Measurements from ENCODE around the gene NCMAP. TPM values are rescaled to one million over a fixed set of nuclear protein-coding genes. Genes with fewer than 3 reads are reported as not detected.

Gene NCMAP
- total RNA-seq, 1 experiment from 2014 or later = 0.33 TPM

GRCh38 chr1:24526045-24526444, 29.8 kb upstream of the NCMAP start:
- no peak for TF ChIP-seq TCF7L2 (IDR thresholded peaks at IDR 0.05; ENCODE audit: low read depth, low read length)
- no peak for TF ChIP-seq SIN3A (IDR thresholded peaks at IDR 0.05; ENCODE audit: borderline replicate concordance, insufficient read depth, low read depth, low read length)
- TF ChIP-seq, protein P1, sequence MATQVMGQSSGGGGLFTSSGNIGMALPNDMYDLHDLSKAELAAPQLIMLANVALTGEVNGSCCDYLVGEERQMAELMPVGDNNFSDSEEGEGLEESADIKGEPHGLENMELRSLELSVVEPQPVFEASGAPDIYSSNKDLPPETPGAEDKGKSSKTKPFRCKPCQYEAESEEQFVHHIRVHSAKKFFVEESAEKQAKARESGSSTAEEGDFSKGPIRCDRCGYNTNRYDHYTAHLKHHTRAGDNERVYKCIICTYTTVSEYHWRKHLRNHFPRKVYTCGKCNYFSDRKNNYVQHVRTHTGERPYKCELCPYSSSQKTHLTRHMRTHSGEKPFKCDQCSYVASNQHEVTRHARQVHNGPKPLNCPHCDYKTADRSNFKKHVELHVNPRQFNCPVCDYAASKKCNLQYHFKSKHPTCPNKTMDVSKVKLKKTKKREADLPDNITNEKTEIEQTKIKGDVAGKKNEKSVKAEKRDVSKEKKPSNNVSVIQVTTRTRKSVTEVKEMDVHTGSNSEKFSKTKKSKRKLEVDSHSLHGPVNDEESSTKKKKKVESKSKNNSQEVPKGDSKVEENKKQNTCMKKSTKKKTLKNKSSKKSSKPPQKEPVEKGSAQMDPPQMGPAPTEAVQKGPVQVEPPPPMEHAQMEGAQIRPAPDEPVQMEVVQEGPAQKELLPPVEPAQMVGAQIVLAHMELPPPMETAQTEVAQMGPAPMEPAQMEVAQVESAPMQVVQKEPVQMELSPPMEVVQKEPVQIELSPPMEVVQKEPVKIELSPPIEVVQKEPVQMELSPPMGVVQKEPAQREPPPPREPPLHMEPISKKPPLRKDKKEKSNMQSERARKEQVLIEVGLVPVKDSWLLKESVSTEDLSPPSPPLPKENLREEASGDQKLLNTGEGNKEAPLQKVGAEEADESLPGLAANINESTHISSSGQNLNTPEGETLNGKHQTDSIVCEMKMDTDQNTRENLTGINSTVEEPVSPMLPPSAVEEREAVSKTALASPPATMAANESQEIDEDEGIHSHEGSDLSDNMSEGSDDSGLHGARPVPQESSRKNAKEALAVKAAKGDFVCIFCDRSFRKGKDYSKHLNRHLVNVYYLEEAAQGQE (IDR thresholded peaks at IDR 0.05; ENCODE audit: insufficient read depth in 1 of 2, low read depth in 2 of 2, low read length in 1 of 2) = no peak
- TF ChIP-seq, protein P2, sequence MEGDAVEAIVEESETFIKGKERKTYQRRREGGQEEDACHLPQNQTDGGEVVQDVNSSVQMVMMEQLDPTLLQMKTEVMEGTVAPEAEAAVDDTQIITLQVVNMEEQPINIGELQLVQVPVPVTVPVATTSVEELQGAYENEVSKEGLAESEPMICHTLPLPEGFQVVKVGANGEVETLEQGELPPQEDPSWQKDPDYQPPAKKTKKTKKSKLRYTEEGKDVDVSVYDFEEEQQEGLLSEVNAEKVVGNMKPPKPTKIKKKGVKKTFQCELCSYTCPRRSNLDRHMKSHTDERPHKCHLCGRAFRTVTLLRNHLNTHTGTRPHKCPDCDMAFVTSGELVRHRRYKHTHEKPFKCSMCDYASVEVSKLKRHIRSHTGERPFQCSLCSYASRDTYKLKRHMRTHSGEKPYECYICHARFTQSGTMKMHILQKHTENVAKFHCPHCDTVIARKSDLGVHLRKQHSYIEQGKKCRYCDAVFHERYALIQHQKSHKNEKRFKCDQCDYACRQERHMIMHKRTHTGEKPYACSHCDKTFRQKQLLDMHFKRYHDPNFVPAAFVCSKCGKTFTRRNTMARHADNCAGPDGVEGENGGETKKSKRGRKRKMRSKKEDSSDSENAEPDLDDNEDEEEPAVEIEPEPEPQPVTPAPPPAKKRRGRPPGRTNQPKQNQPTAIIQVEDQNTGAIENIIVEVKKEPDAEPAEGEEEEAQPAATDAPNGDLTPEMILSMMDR (IDR thresholded peaks at IDR 0.05) = no peak
- no peak for TF ChIP-seq POLR2AphosphoS5 (IDR thresholded peaks at IDR 0.05; ENCODE audit: low read depth, low read length)
- H3K4me1 ChIP-seq (ENCODE audit: control insufficient read depth, insufficient read depth, low read length) = no peaks in the 10 kb centered on the region
- no peak overlapping the region for H3K27ac ChIP-seq (ENCODE audit: low read length)
- ATAC-seq = no peak
- POLR2A ChIA-PET = interaction anchor here (0.5 kb wide), 2 partner anchors 111 to 301 kb away, joined by 7 to 11 read pairs; no protein-coding TSS in a partner anchor
- no peaks in the 10 kb centered on the region for H3K9me3 ChIP-seq (ENCODE audit: control insufficient read depth, insufficient read depth, low read depth, low read length)
- no peaks in the 10 kb centered on the region for H3K36me3 ChIP-seq (ENCODE audit: control insufficient read depth, insufficient read depth, low read length)
- no peak for DNase-seq (ENCODE audit: low read depth, low spot score)
- BruUV-seq (replicated peaks) = no TSS peak
- no peaks in the 10 kb centered on the region for H3K27me3 ChIP-seq (ENCODE audit: control insufficient read depth, insufficient read depth, low read length)
- CTCF ChIA-PET = interaction anchor here (0.6 to 0.9 kb wide), 2 partner anchors 111 kb away, joined by 3 to 5 read pairs; partner anchors contain the start of gene NIPAL3
- intact Hi-C loops (cut with micrococcal nuclease; ENCODE audit: unreplicated experiment) = no loop called here
- no peak overlapping the region for H3K4me3 ChIP-seq (ENCODE audit: low read depth in 2 of 2, low read length in 2 of 2)
- in situ Hi-C loops (cut with HindIII; ENCODE audit: low pct_unique_long_range_greater_than_20kb, low sequenced_read_pairs) = no loop called here

GRCh38 chr1:24526940-24527542, 28.8 kb upstream of the NCMAP start:
- H3K27ac ChIP-seq (ENCODE audit: low read length) = no peak overlapping the region
- POLR2A ChIA-PET = no interaction called here
- no peaks in the 10 kb centered on the region for H3K9me3 ChIP-seq (ENCODE audit: control insufficient read depth, insufficient read depth, low read depth, low read length)
- in situ Hi-C loops (cut with HindIII; ENCODE audit: low pct_unique_long_range_greater_than_20kb, low sequenced_read_pairs) (no loop called here), intact Hi-C loops (cut with micrococcal nuclease; ENCODE audit: unreplicated experiment) (no loop called here)
- CTCF ChIA-PET = interaction anchor here (0.7 to 1.0 kb wide), 4 partner anchors 12 to 112 kb away, joined by 3 to 5 read pairs (median 4); partner anchors contain the start of gene NIPAL3
- DNase-seq (ENCODE audit: low read depth, low spot score) (no peak), ATAC-seq (peak; percentile 80; the same call in 1 of the 2 replicates)
- no peaks in the 10 kb centered on the region for H3K4me1 ChIP-seq (ENCODE audit: control insufficient read depth, insufficient read depth, low read length)
- H3K27me3 ChIP-seq (ENCODE audit: control insufficient read depth, insufficient read depth, low read length) = no peaks in the 10 kb centered on the region
- no TSS peak for BruUV-seq (replicated peaks)
- no peak overlapping the region for H3K4me3 ChIP-seq (ENCODE audit: low read depth in 2 of 2, low read length in 2 of 2)
- H3K36me3 ChIP-seq (ENCODE audit: control insufficient read depth, insufficient read depth, low read length) = no peaks in the 10 kb centered on the region
- no peak for TF ChIP-seq SIN3A (IDR thresholded peaks at IDR 0.05; ENCODE audit: borderline replicate concordance, insufficient read depth, low read depth, low read length)
- TF ChIP-seq, protein P2 (IDR thresholded peaks at IDR 0.05) = peak; percentile 83

Measured in Panc1 (cell line).